HepG2 (cell line): ENCODE data around the gene FGFR4.

Experiments used
- ATF4 ChIP-seq, 2 experiments: fragments of 450-650 bp in 1 of 2; sonication (generic) in 1 of 2; formaldehyde crosslinking; IDR thresholded peaks; 2 replicates each; pipeline versions ENCODE4 v1.5.0 to v1.8.0; 2020 to 2022; ENCODE audit warnings: mild to moderate bottlenecking in 1 of 2, missing genetic modification reagents in 1 of 2
- EZH2 ChIP-seq: conservative IDR thresholded peaks from 2 replicates; pipeline ENCODE4 v1.6.1; 2012; ENCODE audit warnings: mild to moderate bottlenecking, low read depth, low read length, moderate library complexity
- RAD21 ChIP-seq: fragments of 450-650 bp; formaldehyde crosslinking; IDR thresholded peaks from 2 replicates; pipeline ENCODE4 v1.5.0; 2020; ENCODE audit warnings: mild to moderate bottlenecking

DNA sequence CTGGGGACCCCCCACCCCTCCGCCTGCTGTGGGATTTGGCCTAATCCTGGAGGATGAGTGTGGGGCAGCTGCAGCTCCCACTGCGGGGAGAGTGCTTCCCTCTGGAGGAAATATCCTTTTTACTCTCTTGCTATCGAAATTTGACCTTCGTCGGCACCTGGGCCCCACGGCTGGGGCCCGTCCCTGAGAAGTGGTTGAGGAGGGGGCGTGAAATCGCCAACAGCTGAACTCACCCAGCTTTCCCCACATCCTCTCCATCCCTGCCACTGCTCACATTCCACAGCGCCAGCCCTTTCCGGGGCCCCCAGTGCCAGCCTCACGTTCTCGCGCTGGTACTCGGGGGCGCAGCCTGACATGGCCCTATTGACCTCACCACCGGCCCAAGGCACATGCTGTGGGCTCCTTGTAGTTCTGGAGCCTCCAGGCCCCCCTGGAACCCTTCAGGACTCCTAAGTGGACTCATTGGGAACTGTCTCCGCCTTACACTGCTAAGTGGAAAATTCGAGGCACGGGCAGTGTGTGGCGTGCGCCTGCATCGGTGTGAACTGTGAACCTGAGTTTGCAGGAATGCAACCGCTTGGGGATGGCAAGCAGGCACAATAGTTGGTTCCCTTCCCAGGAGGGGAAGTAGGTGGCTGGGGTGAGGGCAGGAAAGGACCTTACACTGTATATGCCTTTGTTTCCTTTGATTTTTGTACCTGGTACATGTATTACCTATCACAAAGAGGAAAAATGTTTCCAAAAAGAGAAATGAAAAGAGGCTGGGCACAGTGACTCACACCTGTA, 19.2 kb downstream of the FGFR4 start:
- TF ChIP-seq RAD21 (CRISPR knock-in tag) (0 out of 2 replicates have a peak, but pooled peaks have one; percentile 33), EZH2 (no peak), ATF4 (CRISPR knock-in tag; IDR thresholded peaks at IDR 0.05) (no peak)
